Colonic mucosa (tissue), 4 donors: ENCODE measurements around the gene TRAPPC14. TPM values are rescaled to one million over a fixed set of nuclear protein-coding genes. Genes with fewer than 3 reads are reported as not detected.

Experiments used
- DNase-seq: peaks from one replicate; pipeline ENCODE4 v3.0.0-alpha.2; 2020
- H3K27ac ChIP-seq: fragments of 200-600 bp; one replicate; pipeline ENCODE4 v1.8.0; 2021
- H3K27me3 ChIP-seq: fragments of 200-600 bp; one replicate; pipeline ENCODE4 v1.8.0; 2021
- H3K36me3 ChIP-seq: fragments of 200-600 bp; one replicate; pipeline ENCODE4 v1.8.0; 2021
- H3K4me1 ChIP-seq: fragments of 200-600 bp; one replicate; pipeline ENCODE4 v1.8.0; 2021; ENCODE audit warnings: mild to moderate bottlenecking
- H3K4me3 ChIP-seq: fragments of 200-600 bp; one replicate; pipeline ENCODE4 v1.8.0; 2021
- H3K9ac ChIP-seq, 2 donors: one replicate each; pipeline ENCODE4 v1.7.0; 2013; ENCODE audit warnings: control low read depth in 2 of 2, low read depth in 2 of 2, low read length in 2 of 2
- H3K9me3 ChIP-seq: fragments of 200-600 bp; one replicate; pipeline ENCODE4 v1.8.0; 2021
- CTCF ChIP-seq: fragments of 200-600 bp; IDR thresholded peaks from one replicate; pipeline ENCODE4 v1.8.0; 2022; ENCODE audit warnings: antibody characterized with exemption, mild to moderate bottlenecking
- intact Hi-C: fragments of 100-400 bp; cut with DNase I; formaldehyde crosslinking; loops from one replicate; pipeline ENCODE4 v1.14.1; 2022
- total RNA-seq, 2 donors: library from RNA; stranded (reverse); fragmentation: NEBNext Ultra II Directional in 1 of 2; extraction: Animal tissue kit (Norgen Biotek cat#: 25700) in 1 of 2; gene quantifications; one replicate each; pipeline ENCODE4 v1.2.1, GENCODE V29; 2021
- donor health status: healthy.
- donor health status: DM: no; HTN: no; CAD: no.
- donor health status: DM: no; HTN: no; CAD: no.

Gene TRAPPC14
- total RNA-seq, 2 donors from 2014 or later: 40.3 to 69.5 TPM

DNA sequence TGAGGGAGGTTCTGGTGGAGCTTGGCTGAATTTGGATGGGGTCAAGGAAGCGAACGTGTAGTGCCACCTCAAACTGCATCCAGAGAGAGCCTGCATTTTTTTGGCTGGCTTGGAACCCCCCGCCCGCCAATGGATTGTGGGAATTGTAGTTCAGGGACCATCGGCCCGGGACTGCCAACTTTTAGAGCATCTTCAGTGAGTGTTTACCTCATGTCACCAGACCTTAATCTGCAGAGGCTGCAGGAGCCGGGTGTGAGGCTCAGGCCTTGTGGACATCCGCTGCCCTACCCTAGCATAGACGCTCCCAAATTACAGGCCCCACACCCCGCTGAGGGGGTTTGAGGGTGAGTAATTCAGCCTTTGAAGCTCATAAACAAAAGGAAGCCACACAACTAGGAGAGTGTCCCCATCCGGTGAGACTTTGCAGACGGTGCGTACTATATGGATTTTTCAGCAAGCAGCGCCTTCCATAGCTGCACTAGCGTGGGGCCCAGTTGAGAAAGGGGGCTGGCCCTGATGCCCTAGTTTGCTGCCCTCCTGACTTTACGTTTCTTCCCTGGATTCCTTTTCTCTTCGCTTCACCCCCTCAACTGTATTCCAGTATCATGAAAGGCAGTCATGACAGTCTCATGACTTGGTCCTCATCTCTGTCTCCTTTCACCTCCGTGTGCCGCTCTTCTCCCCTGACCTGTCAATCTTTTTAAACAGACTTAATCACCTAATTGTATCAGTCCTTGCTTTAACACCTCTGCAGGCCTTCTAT, 38.4 kb downstream of the TRAPPC14 start:
- Histone ChIP-seq H3K27me3 (no peaks in the 10 kb centered on the region), H3K4me3 (peak overlapping the region; percentile 79), H3K36me3 (no peaks in the 10 kb centered on the region), H3K4me1 (peaks cover 11% of the 10 kb centered on the region), H3K27ac (peak overlapping the region; percentile 77), H3K9me3 (no peaks in the 10 kb centered on the region), H3K9ac (peak overlapping the region; percentile 36 to 70)
- peak; percentile 66 for DNase-seq
- intact Hi-C loops: no loop called here
- no peak for TF ChIP-seq CTCF

- Histone ChIP-seq H3K27me3 (no peaks in the 10 kb centered on the region), H3K27ac (peak within 1 kb of the TSS; percentile 77), H3K36me3 (no peaks in the 10 kb centered on the region), H3K9me3 (no peaks in the 10 kb centered on the region), H3K9ac (peak within 1 kb of the TSS; percentile 52 to 70), H3K4me1 (peaks cover 6% of the 10 kb centered on the region), H3K4me3 (peak within 1 kb of the TSS; percentile 79)
- peak; percentile 96 for DNase-seq
- intact Hi-C loops: no loop called here
- TF ChIP-seq CTCF: no peak
Measured at GRCh38 chr7:100119072-100119969, 39.2 kb downstream of the TRAPPC14 start, which contains the start of the genes CNPY4 and TAF6. TSS of gene CNPY4 (plus strand) at chr7:100119634. CDS start at chr7:100119745, 111 bp downstream. TSS of gene TAF6 (minus strand) at chr7:100119358. CDS start at chr7:100114209, 5,149 bp downstream.

GRCh38 chr7:100118388-100119071, 40.0 kb downstream of the TRAPPC14 start:
- no peak for TF ChIP-seq CTCF
- H3K4me1 ChIP-seq: peaks cover 6% of the 10 kb centered on the region
- peak overlapping the region; percentile 77 for H3K27ac ChIP-seq
- no peaks in the 10 kb centered on the region for H3K27me3 ChIP-seq
- H3K4me3 ChIP-seq: peak overlapping the region; percentile 79
- no peaks in the 10 kb centered on the region for H3K9me3 ChIP-seq
- peak overlapping the region; percentile 52 to 70 for H3K9ac ChIP-seq
- H3K36me3 ChIP-seq: no peaks in the 10 kb centered on the region
- intact Hi-C loops: no loop called here
- no peak for DNase-seq

GRCh38 chr7:100115026-100115425, 43.5 kb downstream of the TRAPPC14 start:
- no peak for DNase-seq
- TF ChIP-seq CTCF: no peak
- no peak overlapping the region for H3K4me3 ChIP-seq
- H3K9ac ChIP-seq: no peak overlapping the region
- no peaks in the 10 kb centered on the region for H3K27me3 ChIP-seq
- no peaks in the 10 kb centered on the region for H3K9me3 ChIP-seq
- intact Hi-C loops: no loop called here
- H3K4me1 ChIP-seq: peaks cover 1% of the 10 kb centered on the region
- no peak overlapping the region for H3K27ac ChIP-seq
- H3K36me3 ChIP-seq: no peaks in the 10 kb centered on the region

DNA sequence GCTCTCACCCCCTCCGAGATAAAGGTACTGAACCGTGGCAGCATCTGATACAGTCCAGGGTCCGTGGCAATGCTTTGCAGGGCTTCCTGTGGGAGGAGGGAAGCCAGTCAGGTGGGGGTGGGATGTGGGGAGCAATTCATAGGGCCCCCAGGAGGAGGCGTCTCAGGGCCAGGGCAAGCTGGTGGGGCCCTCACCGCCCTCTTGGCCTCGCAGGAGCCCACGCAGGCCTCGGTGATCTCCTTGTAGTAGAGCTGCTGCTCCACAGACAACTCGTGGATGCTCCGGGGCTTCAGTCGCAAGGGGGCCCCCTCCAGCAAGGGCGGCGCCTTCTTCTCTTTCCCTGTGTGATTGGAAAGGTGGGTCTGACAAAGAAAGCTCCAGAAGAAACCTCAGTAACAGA, 46.6 kb downstream of the TRAPPC14 start:
- no peak for TF ChIP-seq CTCF
- H3K36me3 ChIP-seq: no peaks in the 10 kb centered on the region
- H3K9me3 ChIP-seq: no peaks in the 10 kb centered on the region
- H3K4me1 ChIP-seq: no peaks in the 10 kb centered on the region
- DNase-seq: no peak
- no peaks in the 10 kb centered on the region for H3K27me3 ChIP-seq
- intact Hi-C loops: no loop called here
- no peak overlapping the region for H3K9ac ChIP-seq
- no peak overlapping the region for H3K4me3 ChIP-seq
- H3K27ac ChIP-seq: no peak overlapping the region
